ENCODE measurements around the gene AHDC1. TPM values are rescaled to one million over a fixed set of nuclear protein-coding genes. Genes with fewer than 3 reads are reported as not detected.

The AHDC1 gene, protein sequence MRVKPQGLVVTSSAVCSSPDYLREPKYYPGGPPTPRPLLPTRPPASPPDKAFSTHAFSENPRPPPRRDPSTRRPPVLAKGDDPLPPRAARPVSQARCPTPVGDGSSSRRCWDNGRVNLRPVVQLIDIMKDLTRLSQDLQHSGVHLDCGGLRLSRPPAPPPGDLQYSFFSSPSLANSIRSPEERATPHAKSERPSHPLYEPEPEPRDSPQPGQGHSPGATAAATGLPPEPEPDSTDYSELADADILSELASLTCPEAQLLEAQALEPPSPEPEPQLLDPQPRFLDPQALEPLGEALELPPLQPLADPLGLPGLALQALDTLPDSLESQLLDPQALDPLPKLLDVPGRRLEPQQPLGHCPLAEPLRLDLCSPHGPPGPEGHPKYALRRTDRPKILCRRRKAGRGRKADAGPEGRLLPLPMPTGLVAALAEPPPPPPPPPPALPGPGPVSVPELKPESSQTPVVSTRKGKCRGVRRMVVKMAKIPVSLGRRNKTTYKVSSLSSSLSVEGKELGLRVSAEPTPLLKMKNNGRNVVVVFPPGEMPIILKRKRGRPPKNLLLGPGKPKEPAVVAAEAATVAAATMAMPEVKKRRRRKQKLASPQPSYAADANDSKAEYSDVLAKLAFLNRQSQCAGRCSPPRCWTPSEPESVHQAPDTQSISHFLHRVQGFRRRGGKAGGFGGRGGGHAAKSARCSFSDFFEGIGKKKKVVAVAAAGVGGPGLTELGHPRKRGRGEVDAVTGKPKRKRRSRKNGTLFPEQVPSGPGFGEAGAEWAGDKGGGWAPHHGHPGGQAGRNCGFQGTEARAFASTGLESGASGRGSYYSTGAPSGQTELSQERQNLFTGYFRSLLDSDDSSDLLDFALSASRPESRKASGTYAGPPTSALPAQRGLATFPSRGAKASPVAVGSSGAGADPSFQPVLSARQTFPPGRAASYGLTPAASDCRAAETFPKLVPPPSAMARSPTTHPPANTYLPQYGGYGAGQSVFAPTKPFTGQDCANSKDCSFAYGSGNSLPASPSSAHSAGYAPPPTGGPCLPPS (N-terminal part only)
- total RNA-seq (10 to 100 TPM; 10.4 to 22.4 (median 13.7) TPM), polyA plus RNA-seq (10 to 100 TPM; 16.3 to 27.5 TPM)

DNA sequence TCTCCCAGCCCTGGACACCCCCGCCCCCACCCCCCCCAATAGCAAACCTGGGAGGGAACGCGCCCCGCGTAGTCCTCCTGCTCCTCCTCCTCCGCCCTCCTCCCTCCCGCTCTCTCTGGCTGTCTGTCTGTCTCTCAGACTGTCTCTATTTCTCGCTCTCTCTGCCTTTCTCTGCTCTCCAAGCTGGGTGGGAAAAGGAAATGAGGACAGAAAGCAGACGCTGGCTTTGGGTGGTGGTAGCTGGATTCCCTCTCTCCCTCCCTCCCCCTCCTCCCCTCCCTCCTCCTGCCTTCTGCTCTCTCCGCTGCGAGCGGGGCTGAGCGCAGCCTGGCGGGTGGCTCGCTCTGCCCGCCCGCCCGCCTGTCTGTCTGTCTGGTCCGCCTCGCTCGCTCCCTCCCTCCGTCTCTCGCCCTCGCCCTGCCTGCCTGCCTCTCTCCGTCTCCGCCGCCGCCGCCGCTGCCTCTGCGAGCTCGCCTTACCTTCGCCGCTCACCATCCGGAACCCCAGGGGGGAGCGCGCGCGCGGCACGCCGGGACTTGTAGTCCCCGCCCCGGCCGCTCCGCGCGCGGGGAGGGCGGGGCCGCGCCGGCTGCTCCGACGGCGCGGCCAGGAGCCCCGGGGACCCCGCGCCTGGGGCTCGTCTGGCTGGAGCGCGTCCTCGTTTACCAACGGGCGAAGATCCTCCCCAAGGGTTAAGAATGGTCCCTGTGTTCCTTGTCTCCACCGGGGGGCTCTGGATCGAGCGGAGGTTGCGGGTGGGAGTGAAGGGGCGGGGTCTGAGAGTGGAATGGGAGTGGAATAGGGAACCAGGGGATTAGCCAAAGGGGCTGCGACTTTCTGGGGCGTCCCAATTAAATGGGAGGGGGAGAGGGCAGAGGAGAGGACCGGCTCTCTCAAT lies at the start of gene AHDC1:
TSS of gene AHDC1 (minus strand) at position 464 of the 898 bp plus-strand sequence. CDS start 52,029 bp downstream, outside the sequence.
- H3K36me3 ChIP-seq, result no peaks in the 10 kb centered on the region
- FAIRE-seq (no peak), ATAC-seq (peak; percentile 76 to 85 (median 80)), DNase-seq (peak; percentile 88 to 97 (median 91))
- 1% methylated on average over 41 to 74 of the region's 74 CpGs for WGBS, 2 donors
- H3K27ac ChIP-seq, result peak within 1 kb of the TSS; percentile 76 to 85 (median 80)
- H3K27me3 ChIP-seq, result no peaks in the 10 kb centered on the region
- TF ChIP-seq, protein P1, sequence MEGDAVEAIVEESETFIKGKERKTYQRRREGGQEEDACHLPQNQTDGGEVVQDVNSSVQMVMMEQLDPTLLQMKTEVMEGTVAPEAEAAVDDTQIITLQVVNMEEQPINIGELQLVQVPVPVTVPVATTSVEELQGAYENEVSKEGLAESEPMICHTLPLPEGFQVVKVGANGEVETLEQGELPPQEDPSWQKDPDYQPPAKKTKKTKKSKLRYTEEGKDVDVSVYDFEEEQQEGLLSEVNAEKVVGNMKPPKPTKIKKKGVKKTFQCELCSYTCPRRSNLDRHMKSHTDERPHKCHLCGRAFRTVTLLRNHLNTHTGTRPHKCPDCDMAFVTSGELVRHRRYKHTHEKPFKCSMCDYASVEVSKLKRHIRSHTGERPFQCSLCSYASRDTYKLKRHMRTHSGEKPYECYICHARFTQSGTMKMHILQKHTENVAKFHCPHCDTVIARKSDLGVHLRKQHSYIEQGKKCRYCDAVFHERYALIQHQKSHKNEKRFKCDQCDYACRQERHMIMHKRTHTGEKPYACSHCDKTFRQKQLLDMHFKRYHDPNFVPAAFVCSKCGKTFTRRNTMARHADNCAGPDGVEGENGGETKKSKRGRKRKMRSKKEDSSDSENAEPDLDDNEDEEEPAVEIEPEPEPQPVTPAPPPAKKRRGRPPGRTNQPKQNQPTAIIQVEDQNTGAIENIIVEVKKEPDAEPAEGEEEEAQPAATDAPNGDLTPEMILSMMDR (IDR thresholded peaks at IDR 0.05), result no peak
- H3K4me3 ChIP-seq, result peak within 1 kb of the TSS; percentile 72 to 100 (median 88)
- H3K9me3 ChIP-seq, result no peaks in the 10 kb centered on the region
- peaks cover 6 to 23% (median 18%) of the 10 kb centered on the region in 3 donors for H3K4me1 ChIP-seq
- intact Hi-C loops (cut with DNase I), result loop anchor here in 2 of 3 donors (2.0 to 5.0 kb wide), 2 partner anchors 43 to 47 kb away; no protein-coding TSS in a partner anchor

DNA sequence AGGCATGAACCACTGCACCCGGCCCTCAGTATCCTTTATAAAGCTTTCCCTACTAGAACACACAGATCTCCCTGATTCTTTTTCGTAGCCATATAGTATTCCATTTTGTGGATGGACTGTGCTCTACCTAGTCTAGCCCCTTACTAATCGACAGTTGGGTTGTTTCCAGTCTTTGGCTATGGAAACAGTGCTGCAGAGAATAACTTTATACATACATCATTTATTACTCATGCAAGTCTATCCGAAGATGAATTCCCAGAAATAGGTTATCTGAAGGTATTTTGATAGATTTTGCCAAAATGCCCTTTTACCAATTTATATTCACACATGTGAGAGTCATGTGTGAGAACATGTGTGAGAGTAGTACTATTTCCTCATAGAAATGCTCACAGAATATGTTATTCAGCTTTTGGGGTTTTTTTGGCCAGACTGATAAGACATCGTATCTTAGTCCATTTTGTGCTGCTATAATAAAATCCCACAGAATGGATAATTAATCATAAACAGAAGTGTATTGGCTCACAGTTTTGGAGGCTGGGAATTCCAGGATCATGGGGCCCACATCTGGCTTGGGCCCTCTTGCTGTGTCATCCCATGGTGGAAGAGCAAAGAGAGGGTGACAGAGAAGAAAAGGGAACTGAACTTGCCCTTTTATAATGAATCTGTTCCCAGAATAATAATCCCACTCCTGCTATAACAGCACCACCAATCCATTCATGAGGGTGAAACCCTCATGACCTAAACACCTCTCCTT lies 48.3 kb upstream of the AHDC1 start:
- DNase-seq, result no peak
- WGBS, 2 donors, result 86% methylated on average over 5 of the region's 5 CpGs
- Histone ChIP-seq H3K36me3 (no peaks in the 10 kb centered on the region), H3K4me3 (no peak overlapping the region), H3K27ac (no peak overlapping the region), H3K4me1 (no peaks in the 10 kb centered on the region), H3K27me3 (no peaks in the 10 kb centered on the region), H3K9me3 (no peaks in the 10 kb centered on the region)
- FAIRE-seq, result no peak
- intact Hi-C loops (cut with DNase I), result no loop called here
- ATAC-seq, result no peak
- TF ChIP-seq, protein P1 (IDR thresholded peaks at IDR 0.05), result no peak

DNA sequence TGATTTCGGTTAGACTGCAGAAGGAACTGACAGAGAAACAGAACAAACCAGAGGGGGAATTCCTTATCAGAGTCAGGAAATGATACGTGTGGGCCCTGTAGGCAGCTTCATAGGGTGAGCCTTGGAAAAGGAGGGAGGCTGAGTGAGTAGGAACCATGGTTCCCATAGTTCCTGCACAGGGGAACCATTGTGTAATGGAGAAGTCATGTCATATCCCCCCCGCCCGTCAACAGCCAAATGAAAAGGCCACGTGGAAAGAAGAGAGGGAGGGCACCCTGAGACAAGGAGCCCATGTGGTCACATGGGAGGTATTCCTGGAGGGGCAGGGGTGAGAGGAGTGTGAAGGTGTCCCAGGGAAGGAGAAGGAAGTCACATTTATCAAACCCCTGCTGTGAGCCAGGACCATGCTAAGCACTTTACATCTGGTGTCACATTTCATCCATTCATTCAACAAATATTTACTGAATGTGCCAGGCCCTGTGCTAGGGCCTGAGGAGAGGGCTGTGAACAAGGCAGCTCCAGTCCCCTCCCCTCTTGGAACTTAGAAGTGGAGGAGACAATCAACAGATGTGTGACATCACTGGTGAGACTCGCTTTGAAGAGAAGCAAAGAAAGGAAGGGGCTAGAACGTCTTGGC lies 46.7 kb upstream of the AHDC1 start:
- TF ChIP-seq, protein P1 (IDR thresholded peaks at IDR 0.05), result no peak
- FAIRE-seq (no peak), DNase-seq (no peak)

More for the DNA sequence above, 46.7 kb upstream of the AHDC1 start:
- peak in 3 of 4 donors; percentile 34 to 64 (median 62) for ATAC-seq
- Histone ChIP-seq H3K9me3 (no peaks in the 10 kb centered on the region), H3K27me3 (no peaks in the 10 kb centered on the region), H3K4me3 (no peak overlapping the region), H3K4me1 (no peaks in the 10 kb centered on the region), H3K36me3 (no peaks in the 10 kb centered on the region), H3K27ac (peak overlapping the region in 1 of 4 donors; percentile 17)
- intact Hi-C loops (cut with DNase I), result no loop called here
- 53 to 54% methylated on average over 7 of the region's 7 CpGs for WGBS, 2 donors

Data from pancreas (tissue), 10 donors.